ENCODE results near the gene NEDD4.

DNA sequence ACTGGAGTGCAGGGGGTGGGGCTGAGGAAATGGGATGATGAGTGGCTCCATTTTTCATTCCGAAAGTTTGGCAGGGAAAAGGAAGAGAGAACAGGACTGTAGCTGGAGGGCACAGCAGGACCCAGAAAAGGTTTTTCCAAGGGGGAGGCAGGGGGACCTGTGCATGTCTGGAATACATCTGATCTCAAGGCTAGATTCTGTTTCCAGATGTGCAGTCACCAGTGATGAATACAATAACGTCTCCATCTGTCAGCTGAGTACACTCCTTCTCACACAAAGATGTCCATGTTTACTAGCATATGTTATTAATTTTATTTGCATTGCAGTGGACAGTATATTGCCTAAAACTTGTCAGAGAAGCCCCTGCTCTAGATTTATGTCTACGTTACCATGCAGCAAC, 210.5 kb downstream of the NEDD4 start:
- TF ChIP-seq GATA2 (CRISPR knock-in tag; IDR thresholded peaks at IDR 0.05) (peak; percentile 96), REST (IDR thresholded peaks at IDR 0.05; ENCODE audit: low read depth, low read length) (no peak), JUND (IDR thresholded peaks at IDR 0.05) (no peak), EZH2phosphoT487 (IDR thresholded peaks at IDR 0.05; ENCODE audit: borderline replicate concordance, low read depth) (no peak), USF1 (IDR thresholded peaks at IDR 0.05; ENCODE audit: borderline replicate concordance, low read depth) (no peak), RAD21 (IDR thresholded peaks at IDR 0.05; ENCODE audit: low read length) (no peak; the same call in 1 of the 2 replicates), GABPA (IDR thresholded peaks at IDR 0.05; ENCODE audit: low read depth) (no peak)
- TF ChIP-seq, protein P1, sequence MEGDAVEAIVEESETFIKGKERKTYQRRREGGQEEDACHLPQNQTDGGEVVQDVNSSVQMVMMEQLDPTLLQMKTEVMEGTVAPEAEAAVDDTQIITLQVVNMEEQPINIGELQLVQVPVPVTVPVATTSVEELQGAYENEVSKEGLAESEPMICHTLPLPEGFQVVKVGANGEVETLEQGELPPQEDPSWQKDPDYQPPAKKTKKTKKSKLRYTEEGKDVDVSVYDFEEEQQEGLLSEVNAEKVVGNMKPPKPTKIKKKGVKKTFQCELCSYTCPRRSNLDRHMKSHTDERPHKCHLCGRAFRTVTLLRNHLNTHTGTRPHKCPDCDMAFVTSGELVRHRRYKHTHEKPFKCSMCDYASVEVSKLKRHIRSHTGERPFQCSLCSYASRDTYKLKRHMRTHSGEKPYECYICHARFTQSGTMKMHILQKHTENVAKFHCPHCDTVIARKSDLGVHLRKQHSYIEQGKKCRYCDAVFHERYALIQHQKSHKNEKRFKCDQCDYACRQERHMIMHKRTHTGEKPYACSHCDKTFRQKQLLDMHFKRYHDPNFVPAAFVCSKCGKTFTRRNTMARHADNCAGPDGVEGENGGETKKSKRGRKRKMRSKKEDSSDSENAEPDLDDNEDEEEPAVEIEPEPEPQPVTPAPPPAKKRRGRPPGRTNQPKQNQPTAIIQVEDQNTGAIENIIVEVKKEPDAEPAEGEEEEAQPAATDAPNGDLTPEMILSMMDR (IDR thresholded peaks at IDR 0.05): no peak
- TF ChIP-seq, protein P2, sequence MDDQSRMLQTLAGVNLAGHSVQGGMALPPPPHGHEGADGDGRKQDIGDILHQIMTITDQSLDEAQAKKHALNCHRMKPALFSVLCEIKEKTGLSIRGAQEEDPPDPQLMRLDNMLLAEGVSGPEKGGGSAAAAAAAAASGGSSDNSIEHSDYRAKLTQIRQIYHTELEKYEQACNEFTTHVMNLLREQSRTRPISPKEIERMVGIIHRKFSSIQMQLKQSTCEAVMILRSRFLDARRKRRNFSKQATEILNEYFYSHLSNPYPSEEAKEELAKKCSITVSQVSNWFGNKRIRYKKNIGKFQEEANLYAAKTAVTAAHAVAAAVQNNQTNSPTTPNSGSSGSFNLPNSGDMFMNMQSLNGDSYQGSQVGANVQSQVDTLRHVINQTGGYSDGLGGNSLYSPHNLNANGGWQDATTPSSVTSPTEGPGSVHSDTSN (IDR thresholded peaks at IDR 0.05): peak; percentile 41; the same call in 1 of the 2 replicates
- TF ChIP-seq, protein P3, sequence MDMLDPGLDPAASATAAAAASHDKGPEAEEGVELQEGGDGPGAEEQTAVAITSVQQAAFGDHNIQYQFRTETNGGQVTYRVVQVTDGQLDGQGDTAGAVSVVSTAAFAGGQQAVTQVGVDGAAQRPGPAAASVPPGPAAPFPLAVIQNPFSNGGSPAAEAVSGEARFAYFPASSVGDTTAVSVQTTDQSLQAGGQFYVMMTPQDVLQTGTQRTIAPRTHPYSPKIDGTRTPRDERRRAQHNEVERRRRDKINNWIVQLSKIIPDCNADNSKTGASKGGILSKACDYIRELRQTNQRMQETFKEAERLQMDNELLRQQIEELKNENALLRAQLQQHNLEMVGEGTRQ (IDR thresholded peaks at IDR 0.05; ENCODE audit: borderline replicate concordance, low read depth, low read length): no peak
- TF ChIP-seq, protein P4, sequence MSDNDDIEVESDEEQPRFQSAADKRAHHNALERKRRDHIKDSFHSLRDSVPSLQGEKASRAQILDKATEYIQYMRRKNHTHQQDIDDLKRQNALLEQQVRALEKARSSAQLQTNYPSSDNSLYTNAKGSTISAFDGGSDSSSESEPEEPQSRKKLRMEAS (IDR thresholded peaks at IDR 0.05; ENCODE audit: low read depth): no peak
